A172 (cell line): ENCODE data around the gene FLRT1. TPM values are rescaled to one million over a fixed set of nuclear protein-coding genes. Genes with fewer than 3 reads are reported as not detected.
A peak's percentile ranks its signal among the peaks of the same experiment; 100 is the strongest.

Experiments used
- DNase-seq: peaks from one replicate; pipeline ENCODE4 v3.0.0-alpha.2; 2015; ENCODE audit warnings: low spot score
- total RNA-seq: library from RNA; depleted of rRNA; stranded (reverse); fragments of >200 nt; shearing (Covaris generic); gene quantifications from 2 replicates; pipeline ENCODE4 v1.2.3, GENCODE V29; 2014; rRNA removed

The FLRT1 gene, protein sequence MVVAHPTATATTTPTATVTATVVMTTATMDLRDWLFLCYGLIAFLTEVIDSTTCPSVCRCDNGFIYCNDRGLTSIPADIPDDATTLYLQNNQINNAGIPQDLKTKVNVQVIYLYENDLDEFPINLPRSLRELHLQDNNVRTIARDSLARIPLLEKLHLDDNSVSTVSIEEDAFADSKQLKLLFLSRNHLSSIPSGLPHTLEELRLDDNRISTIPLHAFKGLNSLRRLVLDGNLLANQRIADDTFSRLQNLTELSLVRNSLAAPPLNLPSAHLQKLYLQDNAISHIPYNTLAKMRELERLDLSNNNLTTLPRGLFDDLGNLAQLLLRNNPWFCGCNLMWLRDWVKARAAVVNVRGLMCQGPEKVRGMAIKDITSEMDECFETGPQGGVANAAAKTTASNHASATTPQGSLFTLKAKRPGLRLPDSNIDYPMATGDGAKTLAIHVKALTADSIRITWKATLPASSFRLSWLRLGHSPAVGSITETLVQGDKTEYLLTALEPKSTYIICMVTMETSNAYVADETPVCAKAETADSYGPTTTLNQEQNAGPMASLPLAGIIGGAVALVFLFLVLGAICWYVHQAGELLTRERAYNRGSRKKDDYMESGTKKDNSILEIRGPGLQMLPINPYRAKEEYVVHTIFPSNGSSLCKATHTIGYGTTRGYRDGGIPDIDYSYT
- not detected in 2 replicates for total RNA-seq

DNA sequence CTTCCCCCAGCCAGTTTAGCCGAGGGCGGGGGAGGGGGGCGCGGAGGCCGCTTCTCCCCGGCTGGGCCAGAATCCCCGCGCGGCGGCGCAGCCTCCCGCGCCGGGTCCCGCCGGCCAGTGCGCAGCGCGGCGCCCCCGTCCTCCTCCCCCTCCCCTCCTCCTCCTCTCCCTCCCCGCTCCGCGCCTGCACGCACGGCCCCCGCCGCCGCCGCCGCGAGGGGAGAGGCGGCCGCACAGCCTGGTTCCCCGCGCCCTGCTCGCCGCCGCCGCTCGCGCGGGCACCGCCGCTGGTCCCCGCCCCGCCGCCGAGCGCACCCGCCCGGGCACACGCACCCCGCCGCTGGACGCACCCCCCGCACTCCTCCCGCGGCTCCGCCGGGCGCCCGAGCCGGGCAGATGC lies at the start of gene FLRT1:
Gene FLRT1, plus strand, starts transcription at position 356 of the 400 bp plus-strand sequence. CDS start 80,337 bp downstream, outside the sequence.
- DNase-seq = no peak

DNA sequence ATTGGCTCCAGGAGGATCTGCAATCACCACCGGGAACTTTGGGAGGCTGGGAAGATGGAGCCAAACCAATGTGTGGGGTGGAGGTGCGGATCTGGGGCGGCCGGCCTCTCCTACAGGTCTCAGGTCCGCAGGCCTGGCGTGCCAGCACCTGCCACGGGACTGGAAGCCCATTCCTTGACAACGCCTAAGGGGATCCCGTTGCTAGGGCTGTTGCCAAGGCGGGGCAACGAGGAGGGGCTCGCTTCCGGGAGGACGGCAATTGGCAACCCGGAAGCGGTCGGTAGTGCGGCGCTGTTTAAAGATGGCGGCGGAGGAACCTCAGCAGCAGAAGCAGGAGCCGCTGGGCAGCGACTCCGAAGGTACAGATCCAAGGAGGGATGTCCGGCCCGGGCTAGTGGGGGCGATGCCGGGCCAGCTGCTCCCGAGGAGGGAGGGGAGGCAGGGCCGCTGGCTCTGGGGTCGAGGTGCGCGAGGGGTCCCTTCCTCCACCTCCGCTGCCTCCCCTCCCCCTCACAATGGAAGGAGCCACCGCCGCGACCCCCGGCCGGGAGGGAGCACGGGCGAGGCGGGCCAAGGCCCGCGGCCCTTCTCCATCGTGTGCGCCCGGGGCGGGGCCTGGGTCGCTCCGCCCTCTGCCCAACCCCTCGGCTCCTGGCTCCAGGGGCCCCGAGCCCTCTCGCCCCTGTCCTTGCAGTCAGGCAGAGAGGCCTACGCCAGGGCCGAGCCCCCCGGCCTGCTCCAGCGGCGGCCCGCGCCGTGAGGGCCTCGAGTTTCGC lies 49.4 kb upstream of the FLRT1 start, which contains the start of gene OTUB1:
Gene OTUB1, plus strand, starts transcription at position 283 of the 776 bp plus-strand sequence. Its CDS starts 19 bp downstream, at position 302.
- peak; percentile 87 for DNase-seq

DNA sequence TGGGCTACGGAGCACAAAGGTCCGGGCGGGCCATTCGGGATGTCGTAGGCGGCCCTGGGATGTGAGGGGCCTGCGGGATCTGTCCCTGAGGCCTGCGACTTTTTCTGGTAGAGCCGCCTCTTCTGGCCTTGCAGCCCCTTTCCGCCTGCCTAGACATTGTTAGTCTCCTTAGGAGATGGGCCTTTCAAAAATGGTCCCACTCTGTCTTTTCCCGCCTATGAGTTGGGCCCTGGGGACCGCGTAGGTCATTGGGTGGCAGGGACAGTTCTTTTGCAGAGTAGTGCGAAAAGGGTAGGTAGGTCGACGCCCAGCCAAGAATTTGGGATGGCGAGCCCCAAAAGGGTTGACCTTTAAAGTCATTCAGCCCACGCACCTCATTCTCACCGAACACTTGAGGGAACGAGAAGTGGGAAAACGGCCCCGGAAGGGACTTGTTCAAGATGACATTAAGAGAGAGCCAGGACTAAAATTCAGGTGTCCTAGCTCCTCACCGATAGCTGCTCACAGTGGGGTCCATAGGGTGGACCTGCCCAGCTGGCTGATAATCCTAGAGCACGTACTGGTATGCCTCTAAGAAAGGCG lies 48.7 kb upstream of the FLRT1 start:
- no peak for DNase-seq

DNA sequence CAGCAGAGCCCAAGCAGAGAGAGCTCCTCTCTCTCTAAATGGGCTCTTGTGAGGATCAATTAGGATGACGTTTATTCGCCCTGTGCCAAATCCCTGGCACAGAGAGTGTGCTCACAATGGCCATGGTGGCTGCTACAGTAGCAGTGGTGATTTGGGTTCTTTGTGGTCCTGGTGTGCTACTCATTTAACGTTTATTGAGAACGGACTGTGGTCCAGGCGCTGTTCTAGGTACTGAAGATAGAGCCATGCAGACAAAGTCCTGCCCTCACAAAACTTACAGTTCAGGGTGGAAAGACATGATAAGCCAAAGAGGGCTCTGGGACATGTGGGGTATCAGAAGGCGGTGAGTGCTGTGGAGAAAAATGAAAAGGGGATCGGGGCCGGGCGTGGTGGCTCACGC lies 44.2 kb upstream of the FLRT1 start:
- DNase-seq = no peak

DNA sequence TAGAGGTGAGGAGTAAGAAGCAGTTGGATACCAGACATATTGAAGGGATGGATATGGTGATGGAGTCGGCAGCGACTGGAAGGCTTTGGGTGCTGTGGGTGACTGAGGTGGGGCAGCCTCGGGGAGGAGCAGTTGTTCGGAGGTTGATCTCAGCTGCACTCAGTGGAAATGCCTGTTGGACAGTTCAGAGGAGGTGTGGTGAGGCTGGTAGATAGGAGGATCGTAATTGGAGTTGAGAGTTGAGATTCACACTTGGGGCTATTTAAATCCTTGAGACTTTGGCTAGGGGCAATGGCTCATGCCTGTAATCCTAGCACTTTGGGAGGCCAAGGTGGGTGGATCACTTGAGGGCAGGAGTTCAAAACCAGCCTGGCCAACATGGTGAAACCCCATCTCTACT lies 42.6 kb upstream of the FLRT1 start:
- DNase-seq = no peak

DNA sequence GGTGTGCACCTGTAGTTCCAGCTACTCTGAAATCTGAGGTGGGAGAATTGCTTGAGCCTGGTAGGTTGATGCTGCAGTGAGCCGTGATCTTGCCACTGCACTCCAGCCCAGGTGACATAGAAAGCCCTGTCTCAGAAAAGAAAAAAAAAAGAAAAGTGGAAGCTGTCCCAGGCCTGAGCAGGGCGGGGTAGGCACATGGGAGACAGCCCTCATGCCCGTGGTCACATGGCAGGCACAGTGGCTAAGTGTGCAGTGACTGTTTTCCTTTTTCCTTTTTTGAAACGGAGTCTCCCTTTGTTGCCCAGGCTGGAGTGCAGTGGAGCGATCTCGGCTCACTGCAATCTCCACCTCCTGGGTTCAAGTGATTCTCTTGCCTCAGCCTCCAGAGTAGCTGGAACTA lies 41.7 kb upstream of the FLRT1 start:
- DNase-seq = no peak

DNA sequence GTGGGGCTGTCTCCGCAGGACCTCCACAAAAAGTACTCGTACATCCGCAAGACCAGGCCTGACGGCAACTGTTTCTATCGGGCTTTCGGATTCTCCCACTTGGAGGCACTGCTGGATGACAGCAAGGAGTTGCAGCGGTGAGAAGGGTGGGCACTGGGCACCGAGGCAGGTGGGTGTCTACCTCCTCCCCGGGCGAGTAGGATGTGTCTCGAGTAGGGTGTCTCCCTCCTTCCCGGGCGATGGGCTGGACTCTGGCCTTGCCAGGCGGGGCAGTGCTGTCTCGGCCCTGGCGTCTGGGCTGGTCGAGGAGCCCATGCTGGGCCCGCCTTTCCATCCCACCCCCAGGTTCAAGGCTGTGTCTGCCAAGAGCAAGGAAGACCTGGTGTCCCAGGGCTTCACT lies 39.2 kb upstream of the FLRT1 start:
- DNase-seq = no peak

DNA sequence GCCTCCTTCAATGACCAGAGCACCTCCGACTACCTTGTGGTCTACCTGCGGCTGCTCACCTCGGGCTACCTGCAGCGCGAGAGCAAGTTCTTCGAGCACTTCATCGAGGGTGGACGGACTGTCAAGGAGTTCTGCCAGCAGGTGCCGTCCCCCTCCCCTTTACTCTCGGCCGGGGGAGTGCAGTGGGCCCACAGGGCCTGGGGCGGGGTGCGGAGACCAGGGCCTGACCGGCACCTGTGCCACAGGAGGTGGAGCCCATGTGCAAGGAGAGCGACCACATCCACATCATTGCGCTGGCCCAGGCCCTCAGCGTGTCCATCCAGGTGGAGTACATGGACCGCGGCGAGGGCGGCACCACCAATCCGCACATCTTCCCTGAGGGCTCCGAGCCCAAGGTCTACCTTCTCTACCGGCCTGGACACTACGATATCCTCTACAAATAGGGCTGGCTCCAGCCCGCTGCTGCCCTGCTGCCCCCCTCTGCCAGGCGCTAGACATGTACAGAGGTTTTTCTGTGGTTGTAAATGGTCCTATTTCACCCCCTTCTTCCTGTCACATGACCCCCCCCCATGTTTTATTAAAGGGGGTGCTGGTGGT lies 38.5 kb upstream of the FLRT1 start:
- no peak for DNase-seq

DNA sequence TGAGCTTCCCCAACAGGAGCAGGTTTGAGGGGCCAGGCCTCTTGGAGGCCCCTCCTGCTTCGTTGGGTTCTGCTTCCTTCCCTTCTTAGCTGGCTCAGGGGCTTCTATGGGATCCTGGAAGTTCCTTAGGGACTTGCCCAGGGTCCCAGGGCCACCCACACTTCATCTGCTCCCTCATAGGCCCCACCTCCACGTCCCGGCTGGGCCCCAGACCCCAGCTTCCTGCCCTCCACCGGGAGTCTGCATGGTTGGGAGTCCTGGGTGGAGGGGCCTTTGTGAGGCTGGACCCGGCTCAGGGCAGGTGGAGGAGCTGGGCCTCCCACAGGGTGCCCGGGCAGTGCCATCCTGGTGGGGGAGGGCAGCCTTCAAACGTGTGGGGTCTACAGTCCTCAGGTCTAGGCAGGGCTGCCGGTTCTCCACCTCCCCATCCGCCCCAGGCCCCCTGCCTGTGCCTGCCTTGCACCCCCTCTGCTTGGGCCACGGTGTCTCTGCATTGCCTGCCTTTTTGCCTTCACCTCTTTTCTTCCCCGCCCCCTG lies 37.9 kb upstream of the FLRT1 start:
- DNase-seq = no peak

DNA sequence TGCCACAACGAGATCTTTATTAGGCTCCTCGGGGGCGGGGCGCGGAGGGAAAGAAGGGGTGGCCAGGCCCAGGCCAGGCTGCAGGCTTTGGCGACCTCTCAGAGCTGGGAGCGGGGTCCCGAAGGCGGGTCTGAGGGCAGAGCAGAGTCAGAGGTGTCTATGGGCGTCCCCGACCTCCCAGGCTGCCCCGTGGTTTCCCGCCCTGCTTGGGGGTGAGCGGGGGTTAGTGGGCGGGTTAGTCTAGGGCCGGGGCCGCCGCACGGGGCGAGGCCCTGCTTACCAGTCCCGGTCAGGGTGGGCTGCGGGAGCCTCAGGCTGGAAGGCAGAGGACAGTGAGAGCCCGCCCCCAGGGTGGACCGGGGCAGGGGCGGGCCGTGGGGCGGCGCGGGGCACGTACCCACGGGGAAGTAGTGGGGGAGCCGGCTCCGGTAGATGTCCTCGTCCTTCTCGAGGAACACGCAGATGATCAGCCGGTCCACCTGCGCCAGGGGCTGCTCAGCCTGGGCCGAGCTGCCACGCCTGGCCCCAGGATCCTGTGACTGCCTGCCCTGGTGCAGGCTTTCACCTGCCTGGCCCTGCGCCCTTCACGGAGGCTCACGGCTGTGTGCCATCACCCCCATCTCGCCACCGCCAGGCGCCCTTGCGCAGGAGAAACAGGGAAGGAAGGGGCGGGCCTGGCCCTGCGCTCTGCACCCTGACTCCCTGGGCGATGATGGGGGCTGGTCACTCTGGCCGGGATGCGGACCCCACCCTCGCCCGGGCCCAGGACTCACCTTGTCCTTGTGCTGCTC lies 37.0 kb upstream of the FLRT1 start:
- no peak for DNase-seq

DNA sequence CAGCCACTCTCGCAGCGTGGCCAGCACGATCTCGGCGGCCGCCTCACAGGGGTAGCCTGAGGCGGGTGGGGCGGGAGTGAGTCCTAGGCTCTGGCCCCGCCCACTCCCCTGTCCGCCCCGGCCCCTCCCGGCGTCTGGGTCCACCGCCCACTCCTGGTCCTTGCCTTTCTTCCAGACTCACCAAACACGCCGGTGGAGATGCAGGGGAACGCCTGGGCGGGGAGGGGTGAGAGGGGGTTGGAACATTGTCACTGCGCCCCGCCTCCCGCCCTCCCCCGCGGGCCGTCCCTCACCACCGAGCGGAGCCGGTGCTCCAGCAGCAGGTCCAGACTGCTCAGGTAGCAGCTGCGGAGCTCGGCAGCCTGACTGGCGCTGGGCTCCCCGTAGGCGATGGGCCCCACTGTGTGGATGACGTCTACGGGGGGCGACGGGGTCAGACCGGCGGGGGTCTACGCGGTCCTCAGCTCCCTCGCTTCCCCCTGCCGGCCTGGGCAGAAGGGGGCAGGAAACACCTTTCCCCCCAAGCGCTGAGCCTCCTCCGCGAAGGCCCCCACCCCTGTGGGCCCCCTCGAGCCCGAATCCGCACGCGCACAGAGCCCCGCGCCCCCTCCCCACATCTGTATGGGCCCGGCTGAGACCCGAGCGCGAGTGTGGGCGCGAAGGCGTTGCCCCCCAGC lies 36.2 kb upstream of the FLRT1 start:
- no peak for DNase-seq

DNA sequence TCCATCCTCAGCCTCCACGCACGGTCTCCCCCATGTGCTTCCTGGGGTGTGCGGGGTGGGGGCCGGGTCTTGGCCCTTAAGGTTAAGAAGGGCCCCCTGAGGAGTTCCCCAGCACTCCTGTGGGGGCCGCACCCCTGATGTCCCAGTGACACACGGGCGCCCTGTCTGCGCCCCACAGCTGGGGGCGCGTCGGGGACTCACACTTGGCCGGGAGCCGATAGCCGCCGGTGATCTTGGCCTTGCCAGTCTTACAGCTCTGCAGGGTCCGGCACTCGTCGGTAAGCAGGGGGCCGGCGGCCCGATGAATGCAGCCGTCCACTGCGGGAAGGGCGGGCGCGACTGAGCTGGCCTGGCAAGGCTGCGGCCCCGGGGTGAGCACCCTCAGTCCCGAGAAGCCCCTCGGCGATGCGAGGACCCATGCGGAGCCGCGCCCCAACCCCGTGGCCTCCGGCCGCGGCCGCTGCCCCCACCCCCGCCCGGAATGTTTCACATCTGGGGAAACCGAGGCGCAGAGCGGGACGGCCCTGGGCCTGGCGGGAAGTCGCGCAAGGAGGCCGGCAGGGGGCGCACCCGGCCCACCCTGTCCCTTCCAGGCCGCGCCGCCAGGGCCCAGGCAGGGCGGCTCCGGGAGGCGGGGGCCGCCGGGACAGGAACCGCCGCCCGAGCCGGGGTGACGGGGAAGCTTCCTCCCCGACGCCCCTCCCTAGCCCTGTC lies 35.5 kb upstream of the FLRT1 start:
- DNase-seq = no peak

DNA sequence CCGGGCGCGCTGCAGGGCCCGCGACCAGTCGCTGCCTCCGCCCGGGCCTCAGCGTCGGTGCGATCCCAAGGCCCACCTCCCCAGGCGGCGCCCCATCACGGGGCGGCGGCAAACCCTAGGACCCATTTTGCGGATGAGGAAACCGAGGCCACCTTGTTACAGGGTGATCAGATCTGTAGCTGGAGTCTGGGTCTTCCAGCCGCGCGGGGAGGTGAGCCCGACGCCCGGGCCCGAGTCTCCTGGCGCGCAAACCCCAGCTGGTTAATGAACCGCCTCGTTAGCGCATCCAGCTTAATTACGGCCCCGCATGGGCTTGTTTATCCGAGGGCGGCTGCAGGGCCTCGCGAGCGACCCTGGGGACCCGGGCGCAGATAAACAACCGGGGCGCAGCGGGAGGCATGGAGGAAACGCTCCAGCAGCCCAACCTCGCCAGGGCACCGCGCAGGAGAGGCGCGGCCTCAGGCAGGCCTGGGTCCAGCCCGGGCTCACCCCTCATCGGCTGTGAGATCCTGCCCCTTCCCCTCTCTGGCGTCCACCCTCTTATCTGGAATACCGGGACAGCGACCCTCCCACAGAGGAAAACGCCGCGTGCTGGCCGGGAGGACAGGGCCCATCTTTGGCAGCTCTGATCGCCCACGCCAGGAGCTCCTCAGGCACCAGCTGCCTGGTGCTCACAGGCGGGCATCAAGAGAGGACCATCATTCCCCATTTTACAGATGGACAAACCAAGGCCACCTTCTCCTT lies 34.8 kb upstream of the FLRT1 start:
- no peak for DNase-seq

DNA sequence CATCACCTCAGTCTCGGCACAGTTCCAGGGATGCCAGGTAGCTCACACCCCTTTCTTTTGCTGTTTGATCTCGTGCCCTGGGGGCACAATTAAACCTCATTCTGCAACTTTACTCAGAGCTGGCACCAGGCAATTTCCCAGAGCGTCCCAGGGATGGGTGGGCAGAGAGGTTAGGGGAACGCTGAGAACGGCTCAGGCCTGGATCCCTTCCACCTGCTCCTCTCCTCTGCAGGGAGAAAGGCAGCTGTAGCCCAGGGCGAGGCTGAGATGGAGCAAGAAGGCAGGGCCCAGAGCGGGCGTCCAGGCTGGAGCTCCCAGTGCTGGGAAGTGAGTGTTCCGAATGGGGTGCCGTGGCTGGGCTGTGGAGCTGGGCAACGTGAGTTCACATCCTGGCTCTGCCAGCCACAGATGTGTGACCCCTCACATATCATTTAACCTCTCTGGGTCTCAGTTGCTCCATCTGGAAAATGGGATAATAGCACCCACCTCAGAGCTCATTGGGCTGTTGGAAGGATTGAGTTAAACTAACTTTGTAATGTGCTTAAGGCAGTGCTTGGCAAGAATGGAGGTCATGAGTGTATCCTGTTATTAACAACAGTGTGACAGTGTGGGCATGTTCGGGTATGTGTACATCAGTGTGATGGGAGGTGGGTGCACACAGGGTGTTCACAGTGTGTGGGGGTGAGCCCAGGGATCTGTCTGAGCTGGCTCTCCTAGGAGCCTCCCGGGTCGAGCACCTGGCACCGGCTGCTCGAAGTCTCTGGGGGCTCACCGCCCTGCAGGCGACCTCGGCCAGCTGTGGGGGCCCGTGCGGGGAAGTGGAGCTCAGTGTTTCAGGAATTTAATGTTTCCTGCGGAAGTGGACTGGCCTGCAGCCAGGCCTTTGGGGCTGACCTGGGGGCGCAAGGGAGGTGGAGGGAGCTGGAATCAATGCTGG lies 34.0 kb upstream of the FLRT1 start:
- no peak for DNase-seq

DNA sequence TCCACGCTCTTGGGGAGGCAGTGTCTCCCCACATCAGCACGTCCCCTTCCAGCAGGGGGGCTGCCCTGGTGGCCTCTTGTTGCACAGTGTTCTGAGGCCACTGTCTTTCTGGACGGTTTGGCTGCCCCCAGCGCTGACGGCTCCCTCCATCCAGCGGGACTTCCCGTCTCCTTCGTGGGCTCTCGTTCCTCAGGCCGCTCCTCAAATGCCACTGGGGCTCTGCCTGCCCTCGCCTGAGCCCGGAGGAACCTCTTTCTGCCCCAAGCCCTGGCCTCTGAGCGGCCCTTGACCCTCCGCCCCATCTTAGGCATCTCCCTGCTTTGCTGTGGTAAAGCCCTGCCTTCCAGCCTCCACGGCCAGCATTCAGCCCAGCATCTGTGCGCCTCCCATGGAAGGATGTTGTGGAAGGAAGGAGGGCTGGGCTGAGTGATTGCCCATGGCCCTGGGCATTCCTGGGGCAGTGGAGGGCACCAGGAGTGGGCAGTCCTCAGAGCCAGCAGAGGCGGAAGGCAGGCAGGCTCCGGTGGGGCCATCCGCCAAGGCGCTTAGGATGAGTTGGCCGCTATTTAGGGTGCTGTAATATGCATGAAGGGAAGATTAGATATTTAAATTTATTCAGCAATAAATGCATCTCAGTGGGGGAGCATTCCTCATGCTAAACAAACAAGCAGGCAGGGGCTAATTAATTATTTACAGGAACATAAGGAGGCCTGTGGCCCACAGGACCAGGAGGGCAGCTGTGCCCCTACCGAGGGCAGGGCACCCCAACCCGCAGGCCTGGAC lies 31.7 kb upstream of the FLRT1 start:
- no peak for DNase-seq

DNA sequence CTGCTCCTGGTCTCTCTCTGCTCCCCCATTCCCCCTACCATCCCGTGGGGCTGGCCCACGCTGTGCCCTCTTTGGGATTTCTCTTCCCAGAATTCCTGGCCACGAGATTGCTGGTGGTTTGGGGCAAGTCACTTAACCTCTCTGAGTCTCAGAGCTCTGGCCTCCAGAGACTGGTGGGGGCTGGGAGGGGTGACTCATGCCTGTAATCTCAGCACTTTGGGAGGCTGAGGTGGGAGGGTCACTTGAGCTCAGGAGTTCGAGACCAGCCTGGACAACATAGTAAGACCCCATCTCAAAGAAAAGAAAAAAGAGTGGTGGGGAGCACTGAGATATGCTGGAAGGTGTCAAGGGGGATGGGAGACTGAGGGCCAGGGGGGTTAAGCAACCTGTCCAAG lies 31.1 kb upstream of the FLRT1 start:
- DNase-seq = no peak

DNA sequence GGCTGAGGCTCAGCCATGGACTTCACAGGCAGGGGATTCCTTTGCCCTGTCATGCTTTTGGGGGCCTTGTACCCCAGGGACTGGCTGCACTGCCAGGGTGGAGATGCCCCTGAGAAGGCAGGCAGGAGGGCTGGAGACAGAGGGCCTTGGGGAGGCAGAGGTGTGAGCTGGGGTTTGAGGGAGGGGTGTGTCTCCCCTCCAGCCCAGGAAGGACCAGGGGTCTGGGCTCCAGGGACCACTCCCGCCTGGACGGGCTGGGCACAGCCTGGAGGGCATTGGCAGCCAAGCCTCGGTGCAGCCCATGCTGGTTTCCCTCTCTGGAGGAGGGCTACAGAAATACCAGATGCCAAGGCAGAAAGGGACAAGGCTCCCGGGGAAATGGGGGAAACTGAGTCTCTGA lies 30.0 kb upstream of the FLRT1 start:
- DNase-seq = no peak
